Testis (tissue), 2 donors: Measurements from ENCODE around the gene ZNF692.

Experiments
- POLR2A ChIP-seq: fragments of 450-650 bp; IDR thresholded peaks from one replicate; pipeline ENCODE4 v1.6.1; 2017; ENCODE audit warnings: antibody characterized with exemption, mild to moderate bottlenecking, moderate library complexity
- TF ChIP-seq, protein P1 (sequence below), 3 experiments: fragments of 450-650 bp in 2 of 3; fragments of 200-600 bp in 1 of 3; sonication (generic) in 1 of 3; IDR thresholded peaks; one replicate each; pipeline ENCODE4 v1.5.1; 2016 to 2019; ENCODE audit warnings: antibody characterized with exemption in 3 of 3, mild to moderate bottlenecking in 2 of 3, moderate library complexity in 1 of 3

DNA sequence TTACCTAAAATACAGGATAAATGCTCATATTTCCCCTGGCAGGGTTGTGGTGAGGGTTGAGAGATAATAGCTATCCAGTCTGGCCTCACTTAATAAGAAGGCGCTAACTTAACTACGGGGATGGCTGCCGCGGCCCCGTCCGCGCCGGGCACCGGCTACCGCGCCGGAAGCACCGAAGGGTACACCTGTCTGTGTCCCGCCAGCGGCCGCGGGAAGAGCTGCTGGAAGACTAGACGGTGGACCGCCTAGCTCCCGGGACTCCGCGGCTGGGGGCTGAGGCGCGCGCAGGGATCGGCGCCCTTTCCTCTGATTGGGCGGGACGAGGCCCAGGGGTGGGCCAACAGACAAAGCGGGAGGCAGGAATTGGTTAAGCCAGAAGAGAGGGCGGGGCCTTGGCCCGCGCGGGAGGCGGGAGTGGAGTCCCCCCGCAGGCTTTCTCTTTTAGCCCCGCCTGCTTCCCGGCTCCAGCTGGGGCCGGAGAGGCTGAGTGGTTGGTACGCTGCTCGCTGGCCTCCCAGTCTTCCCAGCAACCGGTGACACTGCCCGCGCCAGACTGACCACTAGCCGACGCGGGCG, 21.0 kb downstream of the ZNF692 start, which contains the start of gene ZNF672:
- peak; percentile 66 for TF ChIP-seq POLR2A
- TF ChIP-seq, protein P1, sequence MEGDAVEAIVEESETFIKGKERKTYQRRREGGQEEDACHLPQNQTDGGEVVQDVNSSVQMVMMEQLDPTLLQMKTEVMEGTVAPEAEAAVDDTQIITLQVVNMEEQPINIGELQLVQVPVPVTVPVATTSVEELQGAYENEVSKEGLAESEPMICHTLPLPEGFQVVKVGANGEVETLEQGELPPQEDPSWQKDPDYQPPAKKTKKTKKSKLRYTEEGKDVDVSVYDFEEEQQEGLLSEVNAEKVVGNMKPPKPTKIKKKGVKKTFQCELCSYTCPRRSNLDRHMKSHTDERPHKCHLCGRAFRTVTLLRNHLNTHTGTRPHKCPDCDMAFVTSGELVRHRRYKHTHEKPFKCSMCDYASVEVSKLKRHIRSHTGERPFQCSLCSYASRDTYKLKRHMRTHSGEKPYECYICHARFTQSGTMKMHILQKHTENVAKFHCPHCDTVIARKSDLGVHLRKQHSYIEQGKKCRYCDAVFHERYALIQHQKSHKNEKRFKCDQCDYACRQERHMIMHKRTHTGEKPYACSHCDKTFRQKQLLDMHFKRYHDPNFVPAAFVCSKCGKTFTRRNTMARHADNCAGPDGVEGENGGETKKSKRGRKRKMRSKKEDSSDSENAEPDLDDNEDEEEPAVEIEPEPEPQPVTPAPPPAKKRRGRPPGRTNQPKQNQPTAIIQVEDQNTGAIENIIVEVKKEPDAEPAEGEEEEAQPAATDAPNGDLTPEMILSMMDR (IDR thresholded peaks at IDR 0.05) = no peak
